ENCODE measurements around the gene C2orf81. TPM values are rescaled to one million over a fixed set of nuclear protein-coding genes. Genes with fewer than 3 reads are reported as not detected.
A peak's percentile ranks its signal among the peaks of the same experiment; 100 is the strongest.
"Not testable (repeated sequence)": the region's sequence is repeated elsewhere in the genome, so short reads cannot be mapped to it uniquely, and the experiment has no call there.

Gene C2orf81
- total RNA-seq, result 7.3 and 7.9 TPM in 2 replicates
- long read RNA-seq, partial matches to known transcripts, result 0 of 1 reads
- long read RNA-seq, other reads (novel, unspliced or antisense), result 0 of 1 reads

- TF ChIP-seq CTCF (conservative IDR thresholded peaks at IDR 0.05), result no peak
- Mint-ChIP-seq H3K4me1 (peaks cover 23% of the 10 kb centered on the region), H3K36me3 (ENCODE audit: low read depth) (no peaks in the 10 kb centered on the region)
Measured at GRCh38 chr2:74421221-74421870, at the start of gene C2orf81, which contains the start of gene WDR54. TSS of gene C2orf81 (minus strand) at chr2:74421619. CDS start at chr2:74421560, 59 bp downstream. TSS of gene WDR54 (plus strand) at chr2:74421730. CDS start at chr2:74422154, 424 bp downstream.

GRCh38 chr2:74470742-74471141 lies 49.3 kb upstream of the C2orf81 start:
- DNase-seq (ENCODE audit: low read depth, low spot score); H3K27ac Mint-ChIP-seq (ENCODE audit: unreplicated experiment); H3K27me3 Mint-ChIP-seq (ENCODE audit: low read depth); H3K9me3 Mint-ChIP-seq: not testable (repeated sequence)
- H3K36me3 Mint-ChIP-seq (ENCODE audit: low read depth), result peaks cover 10% of the 10 kb centered on the region
- H3K4me1 Mint-ChIP-seq, result peaks cover 27% of the 10 kb centered on the region
- peak overlapping the region; percentile 81 for H3K4me3 Mint-ChIP-seq

More at GRCh38 chr2:74421221-74421870, at the start of gene C2orf81, which contains the start of gene WDR54:
- peak within 1 kb of the TSS; percentile 99 for H3K27ac Mint-ChIP-seq (ENCODE audit: unreplicated experiment)
- H3K9me3 Mint-ChIP-seq, result no peaks in the 10 kb centered on the region
- peaks cover 3% of the 10 kb centered on the region for H3K27me3 Mint-ChIP-seq (ENCODE audit: low read depth)
- peak; percentile 88 for DNase-seq (ENCODE audit: low read depth, low spot score)
- H3K4me3 Mint-ChIP-seq, result peak within 1 kb of the TSS; percentile 97

GRCh38 chr2:74464406-74464805 lies 43.0 kb upstream of the C2orf81 start:
- H3K36me3 Mint-ChIP-seq (ENCODE audit: low read depth), result peaks cover 12% of the 10 kb centered on the region
- H3K27ac Mint-ChIP-seq (ENCODE audit: unreplicated experiment), result no peak overlapping the region

GRCh38 chr2:74462786-74463105 lies 41.3 kb upstream of the C2orf81 start:
- no peak for DNase-seq (ENCODE audit: low read depth, low spot score)
- Mint-ChIP-seq H3K9me3 (no peaks in the 10 kb centered on the region), H3K4me3 (peak overlapping the region; percentile 87), H3K4me1 (peaks cover 39% of the 10 kb centered on the region), H3K27me3 (ENCODE audit: low read depth) (peaks cover 7% of the 10 kb centered on the region), H3K27ac (ENCODE audit: unreplicated experiment) (no peak overlapping the region), H3K36me3 (ENCODE audit: low read depth) (peaks cover 12% of the 10 kb centered on the region)
- no peak for TF ChIP-seq CTCF (conservative IDR thresholded peaks at IDR 0.05)

More at GRCh38 chr2:74464406-74464805, 43.0 kb upstream of the C2orf81 start:
- Mint-ChIP-seq H3K4me3 (peak overlapping the region; percentile 87), H3K9me3 (no peaks in the 10 kb centered on the region), H3K27me3 (ENCODE audit: low read depth) (peaks cover 2% of the 10 kb centered on the region), H3K4me1 (peaks cover 29% of the 10 kb centered on the region)
- no peak for TF ChIP-seq CTCF (conservative IDR thresholded peaks at IDR 0.05)
- no peak for DNase-seq (ENCODE audit: low read depth, low spot score)

- Mint-ChIP-seq H3K27me3 (ENCODE audit: low read depth) (peaks cover 7% of the 10 kb centered on the region), H3K4me3 (peak overlapping the region; percentile 87), H3K27ac (ENCODE audit: unreplicated experiment) (no peak overlapping the region), H3K4me1 (peaks cover 42% of the 10 kb centered on the region), H3K36me3 (ENCODE audit: low read depth) (peaks cover 12% of the 10 kb centered on the region), H3K9me3 (no peaks in the 10 kb centered on the region)
- no peak for DNase-seq (ENCODE audit: low read depth, low spot score)
- TF ChIP-seq CTCF (conservative IDR thresholded peaks at IDR 0.05), result no peak
Measured at GRCh38 chr2:74462054-74462785, 40.8 kb upstream of the C2orf81 start.
